ENCODE results near the gene SLC12A9.

DNA sequence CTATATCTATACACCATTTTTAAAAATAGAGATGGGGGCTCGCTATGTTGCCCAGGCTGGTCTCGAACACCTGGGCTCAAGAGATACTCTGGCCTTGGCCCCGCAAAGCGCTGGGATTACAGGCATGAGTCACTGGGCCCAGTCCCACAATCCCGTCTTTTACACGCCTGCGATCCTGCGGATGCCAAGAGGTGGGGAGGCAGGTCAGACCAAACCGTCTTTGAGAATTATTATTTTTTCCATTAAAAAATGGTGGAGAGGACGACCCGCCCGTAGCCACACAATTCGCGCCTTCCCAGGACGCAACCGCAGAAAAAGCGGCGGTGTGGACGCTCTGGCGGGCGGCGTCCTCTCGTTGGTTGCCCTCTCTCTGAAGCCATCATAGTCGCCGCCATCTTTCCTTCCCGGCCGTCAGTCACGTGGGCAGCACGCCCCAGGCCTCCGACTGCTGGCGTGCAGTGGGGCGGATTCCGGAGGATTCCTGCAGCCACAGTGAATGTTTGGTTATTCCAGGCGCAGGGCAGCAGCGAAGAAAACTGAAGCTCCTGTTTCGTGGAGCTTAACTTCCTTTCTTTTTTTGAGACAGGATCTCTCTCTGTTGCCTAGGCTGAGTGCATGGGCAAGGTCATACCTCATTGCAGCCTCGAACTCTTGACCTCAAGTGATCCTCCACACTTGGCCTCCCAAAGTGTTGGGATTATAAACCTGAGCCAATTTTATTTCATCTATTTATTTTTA, 15.2 kb upstream of the SLC12A9 start:
- TF ChIP-seq, protein P1, sequence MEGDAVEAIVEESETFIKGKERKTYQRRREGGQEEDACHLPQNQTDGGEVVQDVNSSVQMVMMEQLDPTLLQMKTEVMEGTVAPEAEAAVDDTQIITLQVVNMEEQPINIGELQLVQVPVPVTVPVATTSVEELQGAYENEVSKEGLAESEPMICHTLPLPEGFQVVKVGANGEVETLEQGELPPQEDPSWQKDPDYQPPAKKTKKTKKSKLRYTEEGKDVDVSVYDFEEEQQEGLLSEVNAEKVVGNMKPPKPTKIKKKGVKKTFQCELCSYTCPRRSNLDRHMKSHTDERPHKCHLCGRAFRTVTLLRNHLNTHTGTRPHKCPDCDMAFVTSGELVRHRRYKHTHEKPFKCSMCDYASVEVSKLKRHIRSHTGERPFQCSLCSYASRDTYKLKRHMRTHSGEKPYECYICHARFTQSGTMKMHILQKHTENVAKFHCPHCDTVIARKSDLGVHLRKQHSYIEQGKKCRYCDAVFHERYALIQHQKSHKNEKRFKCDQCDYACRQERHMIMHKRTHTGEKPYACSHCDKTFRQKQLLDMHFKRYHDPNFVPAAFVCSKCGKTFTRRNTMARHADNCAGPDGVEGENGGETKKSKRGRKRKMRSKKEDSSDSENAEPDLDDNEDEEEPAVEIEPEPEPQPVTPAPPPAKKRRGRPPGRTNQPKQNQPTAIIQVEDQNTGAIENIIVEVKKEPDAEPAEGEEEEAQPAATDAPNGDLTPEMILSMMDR (IDR thresholded peaks at IDR 0.05) = peak in 2 of 4 experiments; percentile 6 to 36
- TF ChIP-seq POLR2A (IDR thresholded peaks at IDR 0.05) = peak in 1 of 2 donors; percentile 23
